Fibroblast of skin of back (primary cell): Measurements from ENCODE around the gene TGFBI.

Experiments used
- DNase-seq: peaks from one replicate; pipeline ENCODE4 v3.0.0-alpha.2; 2013

TGFBI gene

DNA sequence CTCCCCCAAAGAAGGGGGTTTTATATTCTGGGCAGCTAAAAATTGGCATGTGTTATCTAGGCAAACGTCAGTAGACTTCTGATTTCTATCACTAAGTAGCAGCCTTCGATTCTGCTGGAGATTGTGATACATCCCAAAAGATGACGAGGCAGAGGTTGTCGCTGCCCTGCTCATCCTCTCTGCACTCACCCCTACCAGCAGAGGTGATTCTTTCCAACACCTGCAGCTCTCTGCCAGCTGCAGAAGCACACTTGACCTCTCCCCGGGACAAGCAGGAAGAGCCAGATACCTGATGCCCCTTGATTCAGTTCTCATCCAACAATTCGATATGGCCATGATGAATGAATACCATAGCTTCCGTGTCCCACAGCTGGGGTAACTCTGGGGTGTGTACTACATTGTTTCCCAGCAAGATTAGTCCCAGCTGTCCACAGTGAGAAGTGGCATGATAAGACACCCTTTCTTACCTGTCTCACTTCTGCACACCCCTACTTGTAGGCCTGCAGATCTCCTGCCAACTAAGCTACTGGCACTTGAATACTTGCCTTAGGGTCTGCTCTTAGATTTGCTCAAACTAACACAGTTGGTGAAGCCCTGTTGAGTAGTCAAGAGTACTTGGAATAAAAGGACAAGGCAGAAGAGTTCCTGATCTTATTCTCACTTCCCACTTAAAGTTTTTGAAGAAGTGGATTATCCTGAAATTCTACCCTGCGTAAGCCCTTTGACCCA is 66.3 kb downstream of the TGFBI start:
- no peak for DNase-seq

DNA sequence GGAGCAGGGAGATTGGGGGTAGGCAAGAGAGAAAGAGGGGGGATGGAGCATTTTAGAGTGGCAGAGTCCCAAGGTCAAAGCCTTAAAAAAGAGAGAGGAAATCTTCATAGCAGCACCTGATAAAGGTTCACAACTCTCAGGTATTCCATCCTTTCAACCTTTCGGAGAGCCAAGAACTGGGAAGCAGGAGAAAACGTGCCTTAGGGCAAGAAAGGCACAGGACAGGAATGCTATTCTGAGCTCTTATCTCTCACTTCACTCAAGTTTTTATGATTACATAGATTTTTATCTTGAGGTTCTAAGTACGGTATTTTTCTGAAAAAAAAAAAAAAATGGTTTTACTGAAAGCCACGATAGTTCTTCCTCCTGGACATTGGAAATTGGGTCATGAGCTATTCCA is 69.4 kb downstream of the TGFBI start:
- no peak for DNase-seq

DNA sequence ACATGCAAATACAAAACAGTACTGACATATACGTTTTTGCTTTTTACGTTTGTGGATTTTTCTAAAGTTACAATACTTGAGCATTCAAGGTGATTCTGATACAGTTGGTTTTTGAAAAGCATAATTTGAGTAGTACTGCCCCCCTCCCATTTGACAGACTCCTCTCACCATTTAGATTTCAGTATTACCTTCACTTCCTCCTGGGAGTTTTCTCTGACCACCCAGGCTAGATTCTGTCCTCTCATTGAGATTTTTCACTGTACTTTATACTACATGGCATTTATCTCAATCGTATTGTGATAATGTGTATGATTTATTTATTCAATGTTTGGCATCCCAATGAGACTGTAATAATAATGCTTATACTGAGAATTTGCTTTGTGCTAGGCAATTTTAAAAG is 71.1 kb downstream of the TGFBI start:
- no peak for DNase-seq

DNA sequence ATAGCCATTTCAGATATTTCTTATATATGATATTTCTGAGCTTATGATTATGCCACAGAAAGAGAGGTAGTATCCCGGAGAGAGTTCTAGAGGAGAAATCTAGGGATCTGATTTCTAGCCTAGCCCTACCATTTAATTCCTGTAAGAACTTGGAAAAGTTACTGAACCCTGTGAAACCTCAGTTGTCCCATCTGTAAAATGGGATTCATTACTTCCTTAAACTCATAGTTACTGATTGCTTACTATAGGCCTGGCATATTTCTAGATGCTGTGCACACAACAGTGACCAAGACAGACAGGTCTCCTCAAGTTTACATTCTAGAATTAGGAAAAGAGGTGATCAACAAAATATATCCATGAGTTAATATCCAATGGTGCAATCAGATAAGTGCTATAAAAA is 73.1 kb downstream of the TGFBI start:
- no peak for DNase-seq

DNA sequence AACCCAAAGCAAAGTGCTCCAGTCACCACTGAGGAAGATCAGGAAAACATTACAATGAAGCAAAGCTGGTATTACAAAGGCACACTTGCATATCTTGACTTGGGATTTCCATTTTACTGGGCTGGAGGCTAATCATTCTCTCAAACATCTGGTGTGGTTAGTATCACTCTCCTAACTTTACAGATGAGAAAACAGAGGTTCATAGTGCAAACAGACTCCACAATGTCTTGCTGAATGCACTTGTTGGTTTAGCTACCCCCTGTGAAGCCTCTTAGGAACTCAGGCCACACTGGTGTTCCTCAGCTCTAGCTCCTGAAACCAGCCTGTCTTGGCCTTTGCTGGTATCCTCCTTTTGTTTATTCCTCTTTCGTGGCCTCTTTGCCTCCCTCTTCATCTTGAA is 74.3 kb downstream of the TGFBI start:
- no peak for DNase-seq

DNA sequence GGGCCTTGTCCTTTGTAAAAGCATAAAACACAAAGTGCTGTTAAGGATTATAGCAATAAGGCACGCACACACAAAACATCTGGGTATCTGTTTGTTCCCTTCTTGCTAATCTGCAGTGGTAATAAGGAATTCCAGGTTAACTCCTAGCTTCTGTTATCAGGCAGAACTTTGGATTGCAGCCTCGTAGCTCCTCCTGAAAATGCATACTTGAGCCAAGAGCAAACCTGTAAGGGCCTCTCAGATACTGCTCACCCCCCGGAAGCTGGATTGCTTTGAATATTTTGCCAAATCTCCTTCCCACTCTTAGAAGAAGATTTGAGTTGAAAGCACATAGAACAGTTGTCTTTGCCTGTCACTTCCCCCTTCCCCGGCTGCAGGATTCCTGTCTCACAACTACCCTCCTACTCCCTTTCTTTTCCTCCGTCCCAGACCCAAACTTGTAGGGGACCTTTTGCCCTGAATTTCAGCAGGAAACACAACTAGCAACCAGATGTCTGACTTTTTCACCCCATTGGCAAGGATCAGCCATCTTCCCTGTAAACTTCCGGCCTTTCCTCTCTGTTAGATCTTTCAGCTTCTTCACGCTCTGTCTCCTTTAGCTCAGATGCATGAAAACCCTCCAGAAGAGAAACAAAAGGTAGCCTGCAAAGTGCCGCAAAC is 75.6 kb downstream of the TGFBI start:
- DNase-seq = no peak

DNA sequence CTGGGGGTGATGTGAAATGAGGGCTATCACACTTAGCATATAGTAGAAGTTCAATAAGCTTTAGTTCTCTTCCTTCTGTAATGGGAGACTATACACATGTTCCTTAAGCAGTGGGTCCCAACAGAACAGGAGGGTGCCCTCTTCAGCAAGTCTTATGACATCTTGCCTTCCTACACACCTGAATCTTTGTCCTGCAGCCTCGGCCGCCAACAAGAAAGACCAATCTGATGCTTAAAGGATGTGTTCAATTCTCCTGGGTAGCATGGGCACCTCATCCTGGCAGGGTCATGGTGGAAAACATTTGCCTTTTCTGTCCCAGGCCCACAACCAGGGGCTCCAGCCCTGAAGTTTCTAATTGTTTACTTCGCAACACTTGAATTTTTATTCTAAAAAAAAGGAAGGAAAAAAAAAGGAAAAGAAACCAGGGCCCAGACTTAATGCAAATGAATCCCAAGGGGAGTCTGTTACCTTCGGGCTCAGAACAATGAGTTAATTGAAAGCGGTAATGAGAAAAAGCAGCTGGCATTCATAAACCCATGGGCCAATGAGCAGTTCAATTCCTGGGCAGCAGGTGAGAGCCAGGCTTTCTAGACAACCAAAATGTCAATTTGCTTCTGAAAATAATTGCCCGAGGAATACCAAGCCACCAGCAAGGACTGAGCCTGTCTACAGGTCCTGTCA is 77.7 kb downstream of the TGFBI start:
- no peak for DNase-seq

DNA sequence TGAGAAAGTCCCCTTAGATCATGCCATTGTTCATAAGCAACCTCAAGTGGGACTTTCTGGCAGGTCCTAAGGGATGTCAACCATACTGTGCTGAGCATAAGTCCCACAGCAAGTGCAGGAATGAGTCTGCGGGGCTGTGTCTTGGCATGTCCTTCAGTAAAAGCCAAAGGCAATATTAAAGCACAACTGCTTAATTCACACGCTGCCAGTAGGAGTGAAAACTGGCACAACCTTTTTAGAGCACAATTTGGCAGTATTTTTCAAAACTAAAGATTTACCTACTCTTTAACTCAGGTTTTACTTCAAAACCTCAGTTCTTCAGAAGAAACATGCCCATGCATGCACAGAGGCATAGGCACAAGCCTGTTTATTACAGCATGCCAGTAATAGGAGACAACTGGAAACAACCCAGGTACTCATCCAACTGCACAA is 79.4 kb downstream of the TGFBI start:
- DNase-seq = no peak

DNA sequence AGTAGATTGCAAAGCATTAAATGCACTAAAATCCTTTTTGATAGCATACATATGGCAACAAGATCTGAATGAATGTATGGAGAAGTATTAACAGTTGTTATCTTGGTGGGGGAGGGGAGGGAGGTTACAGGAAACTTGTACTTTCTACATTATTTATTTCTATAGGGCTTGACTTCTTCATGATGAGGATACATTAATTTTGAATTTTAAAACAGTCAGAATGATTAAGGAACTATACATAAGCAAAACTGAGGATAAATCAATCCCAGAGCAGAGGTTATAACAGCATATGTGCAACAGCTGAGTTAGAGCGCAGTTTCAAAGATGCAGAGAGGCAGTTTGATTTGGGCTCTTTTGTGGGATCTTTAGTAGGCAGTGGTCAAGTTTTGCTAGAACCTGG is 80.0 kb downstream of the TGFBI start:
- DNase-seq = no peak

DNA sequence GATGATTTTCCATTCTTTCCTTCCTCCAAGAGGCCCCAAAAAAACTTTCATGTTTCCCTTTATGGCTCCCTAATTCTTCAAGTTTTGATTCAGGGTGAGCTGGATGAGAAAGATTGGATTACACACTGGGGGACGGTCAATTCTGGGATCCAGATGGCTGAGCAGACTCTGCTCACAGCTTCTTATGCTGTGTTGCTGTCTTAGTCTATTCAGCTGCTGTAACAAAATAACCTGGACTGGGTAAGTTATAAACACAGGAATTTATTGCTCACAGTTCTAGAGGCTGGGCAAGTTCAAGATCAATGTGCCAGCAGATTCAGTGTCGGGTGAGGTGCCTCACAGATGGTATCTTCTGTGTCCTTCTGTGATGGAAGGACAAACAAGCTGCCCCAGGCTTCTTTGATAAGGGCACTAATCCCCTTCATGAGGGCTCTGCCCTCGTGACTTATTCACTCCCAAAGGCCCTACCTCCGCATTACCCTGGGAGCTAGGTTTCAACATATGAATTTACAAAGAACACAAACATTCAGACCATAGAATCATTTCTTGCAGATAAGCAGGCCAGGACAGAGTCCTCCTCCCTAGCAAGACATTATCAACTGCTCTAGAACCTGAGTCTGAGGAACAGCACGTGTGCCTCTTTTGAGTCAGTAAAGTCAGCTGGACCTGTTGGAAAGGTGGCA is 80.8 kb downstream of the TGFBI start:
- DNase-seq = no peak
